GM12878 (cell line): Measurements from ENCODE around the gene ZNF69.

Source experiments
- BACH1 ChIP-seq: fragments of 450-650 bp; IDR thresholded peaks from 2 replicates; pipeline ENCODE4 v1.6.1; 2017; ENCODE audit warnings: mild to moderate bottlenecking, borderline replicate concordance
- CREB1 ChIP-seq: IDR thresholded peaks from 2 replicates; pipeline ENCODE4 v1.6.1; 2012; ENCODE audit warnings: low read depth, mild to moderate bottlenecking, inconsistent platforms
- CTCF ChIP-seq, 3 experiments: IDR thresholded peaks in 2 of 3; conservative IDR thresholded peaks in 1 of 3; 2 replicates each; pipeline ENCODE4 v1.5.1; 2011; ENCODE audit warnings: low read depth in 3 of 3, low read length in 3 of 3, mild to moderate bottlenecking in 3 of 3, control low read depth in 2 of 3, moderate library complexity in 2 of 3, inconsistent platforms in 1 of 3, mixed read lengths in 1 of 3; ENCODE audit not compliant: control insufficient read depth in 2 of 3, insufficient read depth in 1 of 3; ENCODE audit errors: extremely low read depth in 1 of 3
- DPF2 ChIP-seq: fragments of 450-650 bp; IDR thresholded peaks from 2 replicates; pipeline ENCODE4 v1.6.1; 2017; ENCODE audit warnings: mild to moderate bottlenecking
- ETV6 ChIP-seq, 2 experiments: fragments of 450-650 bp in 1 of 2; IDR thresholded peaks in 1 of 2; conservative IDR thresholded peaks in 1 of 2; 2 replicates each; pipeline ENCODE4 v1.6.1; 2014; ENCODE audit warnings: antibody characterized with exemption in 1 of 2, borderline replicate concordance in 1 of 2, low read depth in 1 of 2, mild to moderate bottlenecking in 1 of 2, moderate library complexity in 1 of 2
- POLR2A ChIP-seq: IDR thresholded peaks from 2 replicates; pipeline ENCODE4 v1.6.1; 2011; ENCODE audit warnings: low read depth, mild to moderate bottlenecking, low read length
- RFX5 ChIP-seq: IDR thresholded peaks from 2 replicates; pipeline ENCODE4 v1.6.1; 2011; ENCODE audit warnings: low read depth, low read length, improper control_type of control experiment

- TF ChIP-seq BACH1 (no peak), CTCF (IDR thresholded peaks at IDR 0.05 in 2 of 3, conservative IDR thresholded peaks at IDR 0.05 in 1 of 3; ENCODE audit: control insufficient read depth in 2 of 3, extremely low read depth in 1 of 3, insufficient read depth in 1 of 3, low read depth in 3 of 3, low read length in 3 of 3) (no peak), ETV6 (conservative IDR thresholded peaks at IDR 0.05 in 1 of 2, IDR thresholded peaks at IDR 0.05 in 1 of 2; ENCODE audit: borderline replicate concordance in 1 of 2, low read depth in 1 of 2) (no peak), POLR2A (no peak), DPF2 (no peak), CREB1 (no peak), RFX5 (no peak)
Observed at GRCh38 chr19:11848200-11848593, 39.4 kb upstream of the ZNF69 start.
